Measurements from ENCODE around the gene SPATS2L. TPM values are rescaled to one million over a fixed set of nuclear protein-coding genes. Genes with fewer than 3 reads are reported as not detected.

The SPATS2L gene
- 55.1 TPM for total RNA-seq

GRCh38 chr2:200306196-200306930 is at the start of gene SPATS2L:
TSS of gene SPATS2L (plus strand) at chr2:200306693. CDS start at chr2:200389245, 82,552 bp downstream.
- peak; percentile 87 for DNase-seq

- no peak for DNase-seq
Observed at GRCh38 chr2:200257570-200257969, 48.9 kb upstream of the SPATS2L start.

- no peak for DNase-seq
Observed at GRCh38 chr2:200258081-200258480, 48.4 kb upstream of the SPATS2L start.

GRCh38 chr2:200258881-200259576 is 47.5 kb upstream of the SPATS2L start:
- no peak for DNase-seq

GRCh38 chr2:200259577-200259957 is 46.9 kb upstream of the SPATS2L start:
- DNase-seq, result no peak

- no peak for DNase-seq
Observed at GRCh38 chr2:200262047-200262446, 44.4 kb upstream of the SPATS2L start.

- DNase-seq, result no peak
Observed at GRCh38 chr2:200263279-200263678, 43.2 kb upstream of the SPATS2L start.

- DNase-seq, result no peak
Observed at GRCh38 chr2:200264631-200265030, 41.9 kb upstream of the SPATS2L start.

GRCh38 chr2:200266406-200266805 is 40.1 kb upstream of the SPATS2L start:
- DNase-seq, result no peak

GRCh38 chr2:200267350-200267749 is 39.1 kb upstream of the SPATS2L start:
- no peak for DNase-seq

GRCh38 chr2:200270732-200271131 is 35.8 kb upstream of the SPATS2L start:
- no peak for DNase-seq

GRCh38 chr2:200272320-200272719 is 34.2 kb upstream of the SPATS2L start:
- no peak for DNase-seq

GRCh38 chr2:200274116-200275075 is 32.1 kb upstream of the SPATS2L start:
- peak; percentile 25 for DNase-seq

GRCh38 chr2:200275295-200276013 is 31.0 kb upstream of the SPATS2L start:
- DNase-seq, result no peak

GRCh38 chr2:200276472-200276871 is 30.0 kb upstream of the SPATS2L start:
- DNase-seq, result no peak

- DNase-seq, result no peak
Observed at GRCh38 chr2:200278694-200279316, 27.7 kb upstream of the SPATS2L start.

- DNase-seq, result no peak
Observed at GRCh38 chr2:200279857-200280256, 26.6 kb upstream of the SPATS2L start.

- no peak for DNase-seq
Observed at GRCh38 chr2:200286578-200286977, 19.9 kb upstream of the SPATS2L start.

- DNase-seq, result no peak
Observed at GRCh38 chr2:200288670-200289429, 17.6 kb upstream of the SPATS2L start.

GRCh38 chr2:200296118-200296517 is 10.4 kb upstream of the SPATS2L start:
- no peak for DNase-seq

GRCh38 chr2:200297100-200297499 is 9.4 kb upstream of the SPATS2L start:
- DNase-seq, result no peak
